Measurements from ENCODE around the gene CLSTN3. TPM values are rescaled to one million over a fixed set of nuclear protein-coding genes. Genes with fewer than 3 reads are reported as not detected.

CLSTN3 gene
- total RNA-seq, 1 donor from 2014 or later = 6.4 TPM

Other genes with a start within 250 kb of the CLSTN3 start
- gene LRRC23, start 225.5 kb upstream of the CLSTN3 start, total RNA-seq = 7.7 TPM
- gene ENO2, start 215.8 kb upstream of the CLSTN3 start, total RNA-seq = 12.0 TPM
- 83.1 TPM for gene ATN1, start 202.4 kb upstream of the CLSTN3 start, total RNA-seq
- not detected for gene RNU7-1, start 186.6 kb upstream of the CLSTN3 start, total RNA-seq
- gene C12orf57, start 186.3 kb upstream of the CLSTN3 start, total RNA-seq = 238 TPM
- gene PTPN6, start 179.0 kb upstream of the CLSTN3 start, total RNA-seq = 6.0 TPM
- gene PHB2, start 159.7 kb upstream of the CLSTN3 start, total RNA-seq = 150 TPM
- gene EMG1, start 159.5 kb upstream of the CLSTN3 start, total RNA-seq = 39.4 TPM
- gene LPCAT3, start 111.9 kb upstream of the CLSTN3 start, total RNA-seq = 55.9 TPM
- 116 TPM for gene C1S, start 69.7 kb upstream of the CLSTN3 start, total RNA-seq
- 142 TPM for gene C1R, start 37.9 kb upstream of the CLSTN3 start, total RNA-seq
- 10.9 TPM for gene C1RL, start 21.2 kb upstream of the CLSTN3 start, total RNA-seq
- 0.89 TPM for gene RBP5, start 1.5 kb upstream of the CLSTN3 start, total RNA-seq
- gene PEX5, start 59.3 kb downstream of the CLSTN3 start, total RNA-seq = 37.1 TPM
- gene ACSM4, start 173.7 kb downstream of the CLSTN3 start, total RNA-seq = not detected